HepG2 (cell line): ENCODE data around the gene HTR6. TPM values are rescaled to one million over a fixed set of nuclear protein-coding genes. Genes with fewer than 3 reads are reported as not detected.

ENCODE experiments used
- GMEB2 ChIP-seq: IDR thresholded peaks from 2 replicates; pipeline ENCODE4 v1.6.1; 2016; ENCODE audit warnings: missing biosample characterization, missing genetic modification reagents, low read depth
- KLF12 ChIP-seq: sonication (generic); formaldehyde crosslinking; IDR thresholded peaks from 2 replicates; pipeline ENCODE4 v1.4.0; 2020; ENCODE audit warnings: missing genetic modification reagents, borderline replicate concordance
- POLR2AphosphoS2 ChIP-seq: IDR thresholded peaks from 2 replicates; pipeline ENCODE4 v1.6.1; 2011; ENCODE audit warnings: low read depth, low read length, improper control_type of control experiment
- RBFOX2 ChIP-seq: fragments of 200-400 bp; formaldehyde crosslinking; IDR thresholded peaks from 2 replicates; pipeline ENCODE4 v1.6.1; 2017; ENCODE audit warnings: low read depth, mild to moderate bottlenecking, low read length
- SPEN ChIP-seq: sonication (generic); formaldehyde crosslinking; IDR thresholded peaks from 2 replicates; pipeline ENCODE4 v1.5.1; 2020; ENCODE audit warnings: low read depth, mild to moderate bottlenecking, missing genetic modification reagents
- TMF1 ChIP-seq: sonication (generic); formaldehyde crosslinking; IDR thresholded peaks from 2 replicates; pipeline ENCODE4 v1.8.1; 2022; ENCODE audit warnings: low read depth, missing genetic modification reagents
- ZNF407 ChIP-seq: sonication (generic); formaldehyde crosslinking; IDR thresholded peaks from one replicate; pipeline ENCODE4 v1.5.1; 2020; ENCODE audit warnings: mild to moderate bottlenecking, missing genetic modification reagents; ENCODE audit errors: not compliant biosample characterization
- polyA plus RNA-seq, 8 experiments: library from polyadenylated mRNA; depleted of rRNA in 3 of 8; stranded (reverse) in 7 of 8; unstranded in 1 of 8; fragments of >200 nt; fragmentation: Illumina TruSeq in 4 of 8; extraction: Trizol in 4 of 8; gene quantifications; 2 replicates each; pipeline versions ENCODE4 v1.2.1 to v1.2.3, GENCODE V29; 2011 to 2016; ENCODE audit warnings: low read depth in 4 of 8, missing spikeins in 1 of 8, mixed read lengths in 1 of 8; ENCODE audit not compliant: insufficient read depth in 1 of 8
- total RNA-seq, 5 experiments: library from RNA; depleted of rRNA; stranded (reverse); fragments of >200 nt; fragmentation: Illumina TruSeq; extraction: Trizol; gene quantifications; 2 replicates each; pipeline ENCODE4 v1.2.3, GENCODE V29; 2016; ENCODE audit warnings: low read depth in 1 of 5

The HTR6 gene
- total and polyA plus RNA-seq, 2 of the 13 experiments (the other 11 are each of a cell fraction or from before 2014, with no cell fraction given), result 0.04 TPM; not detected in 1

GRCh38 chr1:19630720-19631395 lies 33.8 kb upstream of the HTR6 start (continued):
- TF ChIP-seq ZNF407 (no peak), RBFOX2 (no peak), SPEN (no peak), POLR2AphosphoS2 (no peak), GMEB2 (no peak), TMF1 (no peak), KLF12 (CRISPR knock-in tag) (no peak)
- TF ChIP-seq, all 625 proteins: peak for 0
